Bronchial epithelial cell (primary cell): ENCODE data around the gene KIAA0930. TPM values are rescaled to one million over a fixed set of nuclear protein-coding genes. Genes with fewer than 3 reads are reported as not detected.
A peak's percentile ranks its signal among the peaks of the same experiment; 100 is the strongest.

Experiments
- DNase-seq: peaks from one replicate; pipeline ENCODE4 v3.0.0-alpha.2; 2010; ENCODE audit warnings: low read depth
- FAIRE-seq: peaks from 2 replicates; lab custom pipeline; 2011; peaks lifted over from hg19 to GRCh38; lab: Jason Lieb, UNC
- H3K27me3 ChIP-seq: 2 replicates; pipeline ENCODE4 v1.5.1; 2011; ENCODE audit warnings: low read length; ENCODE audit not compliant: control insufficient read depth, insufficient read depth
- H3K36me3 ChIP-seq: 2 replicates; pipeline ENCODE4 v1.5.1; 2011; ENCODE audit warnings: low read length; ENCODE audit not compliant: control insufficient read depth, insufficient read depth
- H3K4me3 ChIP-seq: 2 replicates; pipeline ENCODE4 v1.5.1; 2011; ENCODE audit warnings: mild to moderate bottlenecking, low read depth, low read length, control low read depth
- CTCF ChIP-seq: IDR thresholded peaks from 2 replicates; pipeline ENCODE4 v1.5.1; 2011; ENCODE audit warnings: mild to moderate bottlenecking, moderate library complexity, low read length, control low read depth, inconsistent platforms; ENCODE audit not compliant: insufficient read depth, severe bottlenecking
- total RNA-seq: library from RNA; depleted of rRNA; stranded (reverse); fragments of >200 nt; gene quantifications from 2 replicates; pipeline ENCODE4 v1.2.1, GENCODE V29; 2014

The KIAA0930 gene
- total RNA-seq, 1 donor from 2014 or later: 78.5 TPM

DNA sequence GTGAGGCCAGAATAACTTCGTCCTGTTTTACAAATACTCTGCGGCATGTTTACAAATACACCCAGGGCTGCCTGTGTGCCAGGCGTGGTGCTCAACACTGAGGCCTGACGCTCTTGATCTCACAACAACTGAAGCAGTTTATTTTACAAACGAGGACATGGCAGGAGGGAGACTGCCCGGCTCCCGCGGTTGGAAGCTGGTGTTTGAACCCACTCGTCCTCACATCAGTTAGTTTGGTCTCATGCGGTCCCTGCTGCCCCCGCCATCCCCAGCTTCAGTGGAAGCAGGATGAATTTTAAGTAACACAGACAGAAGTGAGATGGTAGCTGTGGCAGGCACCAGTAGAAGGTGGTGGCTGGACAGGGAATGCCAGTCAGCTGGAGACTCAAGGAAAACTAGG lies 16.4 kb downstream of the KIAA0930 start:
- DNase-seq: no peak
- Histone ChIP-seq H3K27me3 (no peaks in the 10 kb centered on the region), H3K4me3 (no peak overlapping the region), H3K36me3 (peaks cover 14% of the 10 kb centered on the region)
- TF ChIP-seq CTCF: no peak
- no peak for FAIRE-seq

DNA sequence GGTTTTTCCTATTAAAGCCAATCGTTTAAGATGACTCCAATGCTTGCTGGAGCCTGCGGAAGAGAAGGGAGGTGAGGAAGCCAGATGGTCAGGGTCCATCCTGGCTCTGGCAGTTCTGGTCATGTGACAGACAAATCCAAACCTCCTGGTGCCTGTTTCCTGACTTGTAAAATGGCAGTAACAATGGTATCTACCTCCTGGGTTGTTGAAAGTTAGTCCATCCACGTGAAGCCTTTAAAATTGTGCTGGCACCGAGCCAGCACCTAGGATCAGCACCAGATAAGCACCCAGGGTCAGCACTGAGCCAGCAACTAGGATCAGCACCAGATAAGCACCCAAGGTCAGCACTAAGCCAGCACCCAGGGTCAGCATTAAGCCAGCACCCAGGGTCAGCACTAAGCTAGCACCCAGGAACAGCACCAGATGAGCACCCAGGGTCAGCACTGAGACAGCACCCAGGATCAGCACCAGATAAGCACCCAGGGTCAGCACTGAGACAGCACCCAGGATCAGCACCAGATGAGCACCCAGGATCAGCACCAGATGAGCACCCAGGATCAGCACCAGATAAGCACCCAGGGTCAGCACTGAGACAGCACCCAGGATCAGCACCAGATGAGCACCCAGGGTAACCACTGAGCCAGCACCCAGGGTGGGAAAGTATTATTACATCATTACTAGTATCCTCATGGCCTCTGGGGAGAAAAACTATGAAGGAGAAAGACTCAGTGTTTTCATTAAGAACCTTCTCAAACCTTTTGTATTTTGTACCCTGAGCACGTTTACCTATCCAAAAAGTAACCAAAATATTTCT lies 17.2 kb downstream of the KIAA0930 start:
- Histone ChIP-seq H3K4me3 (no peak overlapping the region), H3K27me3 (no peaks in the 10 kb centered on the region), H3K36me3 (peaks cover 14% of the 10 kb centered on the region)
- no peak for DNase-seq
- no peak for TF ChIP-seq CTCF
- FAIRE-seq: peak; percentile 88

GRCh38 chr22:45221201-45221600 lies 19.5 kb downstream of the KIAA0930 start:
- TF ChIP-seq CTCF: no peak
- FAIRE-seq (no peak), DNase-seq (no peak)
- Histone ChIP-seq H3K4me3 (no peak overlapping the region), H3K36me3 (peaks cover 12% of the 10 kb centered on the region), H3K27me3 (no peaks in the 10 kb centered on the region)

DNA sequence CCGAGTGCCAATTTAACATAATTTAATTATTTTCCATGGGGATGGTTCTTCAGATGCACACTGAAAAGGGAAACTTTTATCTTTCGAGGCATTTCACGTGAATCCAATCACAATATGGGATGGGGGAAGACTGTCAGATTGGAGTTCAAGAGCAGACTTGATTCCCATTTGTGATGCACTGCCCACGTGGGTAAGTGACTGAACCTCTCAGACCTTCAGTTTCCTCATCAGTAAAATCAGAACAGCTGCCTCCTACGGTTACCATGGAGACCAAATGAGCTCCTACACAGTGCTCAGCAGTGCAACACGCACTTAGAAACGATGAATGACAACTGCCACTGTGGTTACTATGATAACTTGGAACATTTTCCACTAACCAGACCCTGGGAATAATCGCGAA lies 21.7 kb downstream of the KIAA0930 start:
- H3K27me3 ChIP-seq: no peaks in the 10 kb centered on the region
- FAIRE-seq (no peak), DNase-seq (no peak)
- peaks cover 4% of the 10 kb centered on the region for H3K36me3 ChIP-seq
- no peak overlapping the region for H3K4me3 ChIP-seq
- no peak for TF ChIP-seq CTCF

GRCh38 chr22:45217806-45218205 lies 22.9 kb downstream of the KIAA0930 start:
- H3K4me3 ChIP-seq: no peak overlapping the region
- no peak for TF ChIP-seq CTCF
- no peak for FAIRE-seq
- DNase-seq: no peak
- H3K27me3 ChIP-seq: no peaks in the 10 kb centered on the region
- peaks cover 4% of the 10 kb centered on the region for H3K36me3 ChIP-seq
